ENCODE measurements around the gene AP1S1.

The AP1S1 gene

GRCh38 chr7:101205901-101206664 lies 51.8 kb downstream of the AP1S1 start:
- TF ChIP-seq EZH2phosphoT487 (IDR thresholded peaks at IDR 0.05; ENCODE audit: borderline replicate concordance, low read length) (no peak), CTCF (IDR thresholded peaks at IDR 0.05; ENCODE audit: low read depth, low read length, poor library complexity, severe bottlenecking) (no peak)
- no peaks in the 10 kb centered on the region for H4K20me1 ChIP-seq (ENCODE audit: control insufficient read depth, insufficient read depth, low read depth, low read length)
- no peak overlapping the region for H3K27ac ChIP-seq (ENCODE audit: low read depth, low read length)
- H3F3A ChIP-seq (ENCODE audit: control insufficient read depth, insufficient read depth): no peaks in the 10 kb centered on the region
- H3K79me2 ChIP-seq (ENCODE audit: control insufficient read depth, low read length): no peaks in the 10 kb centered on the region
- H3K36me3 ChIP-seq (ENCODE audit: control insufficient read depth, low read length): no peaks in the 10 kb centered on the region
- H3K4me2 ChIP-seq (ENCODE audit: low read length): no peak overlapping the region
- H3K9me3 ChIP-seq (ENCODE audit: control insufficient read depth, insufficient read depth, low read length): no peaks in the 10 kb centered on the region
- H3K4me3 ChIP-seq (ENCODE audit: low read length): no peak overlapping the region
- H3K27me3 ChIP-seq (ENCODE audit: control insufficient read depth, low read length): peaks cover 6% of the 10 kb centered on the region; the same call in 1 of the 2 replicates
- H3K9me2 ChIP-seq (replicated peaks; ENCODE audit: control insufficient read depth, low read length): no peaks in the 10 kb centered on the region
- peaks cover 10% of the 10 kb centered on the region for H3K4me1 ChIP-seq (ENCODE audit: control insufficient read depth, low read length)

DNA sequence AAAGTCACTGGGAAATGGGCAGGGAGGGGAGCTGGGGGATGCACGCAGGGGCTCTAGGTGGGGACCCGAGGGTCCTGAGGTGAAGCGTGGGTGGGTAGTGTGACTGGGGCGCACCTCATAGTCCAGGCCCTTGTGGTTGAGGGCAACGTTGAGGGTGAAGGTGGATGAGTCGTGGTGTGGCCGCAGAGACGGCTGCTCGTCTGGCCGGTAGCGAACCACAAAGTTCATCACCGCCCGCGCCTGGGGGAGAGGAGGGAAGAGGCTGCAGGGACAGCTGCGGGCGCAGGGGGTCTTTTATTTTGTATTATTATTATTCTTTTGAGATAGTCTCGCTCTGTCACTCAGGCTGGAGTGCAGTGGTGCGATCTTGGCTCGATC lies 52.4 kb downstream of the AP1S1 start:
- H3K27ac ChIP-seq (ENCODE audit: low read depth, low read length): no peak overlapping the region
- H3K4me2 ChIP-seq (ENCODE audit: low read length): no peak overlapping the region
- no peaks in the 10 kb centered on the region for H3K79me2 ChIP-seq (ENCODE audit: control insufficient read depth, low read length)
- H3F3A ChIP-seq (ENCODE audit: control insufficient read depth, insufficient read depth): no peaks in the 10 kb centered on the region
- no peaks in the 10 kb centered on the region; the same call in 1 of the 2 replicates for H3K36me3 ChIP-seq (ENCODE audit: control insufficient read depth, low read length)
- peaks cover 5% of the 10 kb centered on the region; the same call in 1 of the 2 replicates for H3K27me3 ChIP-seq (ENCODE audit: control insufficient read depth, low read length)
- H3K4me1 ChIP-seq (ENCODE audit: control insufficient read depth, low read length): peaks cover 10% of the 10 kb centered on the region
- TF ChIP-seq CTCF (IDR thresholded peaks at IDR 0.05; ENCODE audit: low read depth, low read length, poor library complexity, severe bottlenecking) (no peak), EZH2phosphoT487 (IDR thresholded peaks at IDR 0.05; ENCODE audit: borderline replicate concordance, low read length) (no peak)
- no peaks in the 10 kb centered on the region for H3K9me3 ChIP-seq (ENCODE audit: control insufficient read depth, insufficient read depth, low read length)
- H3K9me2 ChIP-seq (replicated peaks; ENCODE audit: control insufficient read depth, low read length): no peaks in the 10 kb centered on the region
- H3K4me3 ChIP-seq (ENCODE audit: low read length): no peak overlapping the region
- no peaks in the 10 kb centered on the region for H4K20me1 ChIP-seq (ENCODE audit: control insufficient read depth, insufficient read depth, low read depth, low read length)

DNA sequence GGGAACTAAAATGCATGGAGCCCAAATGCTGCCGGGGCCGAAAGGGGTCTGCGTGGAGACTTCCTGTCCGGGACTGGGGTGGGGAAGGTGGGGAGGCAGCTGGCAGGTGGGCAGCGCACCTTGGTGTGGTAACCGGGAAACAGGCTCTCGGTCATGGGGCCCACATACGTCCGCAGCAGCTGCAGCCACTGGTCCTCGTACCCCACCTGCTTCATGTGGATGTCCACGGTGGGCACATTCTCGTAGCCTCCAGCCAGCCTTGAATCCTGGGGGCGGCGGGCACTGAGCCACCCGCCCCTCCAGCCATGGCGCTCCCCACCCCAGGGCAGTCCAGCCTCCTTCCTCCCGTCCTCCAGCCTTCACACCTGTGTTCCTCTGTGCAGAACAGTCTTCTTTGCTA lies 53.2 kb downstream of the AP1S1 start:
- Histone ChIP-seq H3K27ac (ENCODE audit: low read depth, low read length) (no peak overlapping the region), H3K36me3 (ENCODE audit: control insufficient read depth, low read length) (no peaks in the 10 kb centered on the region; the same call in 1 of the 2 replicates)
- TF ChIP-seq CTCF (IDR thresholded peaks at IDR 0.05; ENCODE audit: low read depth, low read length, poor library complexity, severe bottlenecking) (no peak), EZH2phosphoT487 (IDR thresholded peaks at IDR 0.05; ENCODE audit: borderline replicate concordance, low read length) (no peak)

More for the DNA sequence above, 53.2 kb downstream of the AP1S1 start:
- H3K9me3 ChIP-seq (ENCODE audit: control insufficient read depth, insufficient read depth, low read length): no peaks in the 10 kb centered on the region
- H3K9me2 ChIP-seq (replicated peaks; ENCODE audit: control insufficient read depth, low read length): no peaks in the 10 kb centered on the region
- H3K79me2 ChIP-seq (ENCODE audit: control insufficient read depth, low read length): no peaks in the 10 kb centered on the region
- H3K4me2 ChIP-seq (ENCODE audit: low read length): no peak overlapping the region
- no peaks in the 10 kb centered on the region for H3F3A ChIP-seq (ENCODE audit: control insufficient read depth, insufficient read depth)
- no peaks in the 10 kb centered on the region for H4K20me1 ChIP-seq (ENCODE audit: control insufficient read depth, insufficient read depth, low read depth, low read length)
- no peak overlapping the region for H3K4me3 ChIP-seq (ENCODE audit: low read length)
- H3K4me1 ChIP-seq (ENCODE audit: control insufficient read depth, low read length): peaks cover 10% of the 10 kb centered on the region
- no peaks in the 10 kb centered on the region for H3K27me3 ChIP-seq (ENCODE audit: control insufficient read depth, low read length)

Data from DOHH2 (cell line).